ENCODE measurements around the gene DCTPP1.
"Not testable (repeated sequence)": the region's sequence is repeated elsewhere in the genome, so short reads cannot be mapped to it uniquely, and the experiment has no call there.

DNA sequence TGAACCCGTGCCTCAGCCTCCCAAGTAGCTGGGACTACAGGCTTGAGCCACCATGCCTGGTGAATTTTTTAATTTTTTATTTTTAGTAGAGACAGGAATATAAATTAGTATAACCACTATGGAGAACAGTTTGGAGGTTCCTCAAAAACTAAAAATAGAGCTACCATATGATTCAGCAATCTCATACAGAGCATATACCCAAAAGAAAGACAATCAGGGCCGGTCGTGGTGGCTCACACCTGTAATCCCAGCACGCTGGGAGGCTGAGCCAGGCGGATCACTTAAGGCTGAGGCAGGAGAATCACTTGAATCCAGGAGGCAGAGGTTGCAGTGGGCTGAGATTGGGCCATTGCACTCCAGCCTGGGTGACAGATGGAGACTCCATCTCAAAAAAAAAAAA is 31.6 kb upstream of the DCTPP1 start:
- TF ChIP-seq, protein P1, sequence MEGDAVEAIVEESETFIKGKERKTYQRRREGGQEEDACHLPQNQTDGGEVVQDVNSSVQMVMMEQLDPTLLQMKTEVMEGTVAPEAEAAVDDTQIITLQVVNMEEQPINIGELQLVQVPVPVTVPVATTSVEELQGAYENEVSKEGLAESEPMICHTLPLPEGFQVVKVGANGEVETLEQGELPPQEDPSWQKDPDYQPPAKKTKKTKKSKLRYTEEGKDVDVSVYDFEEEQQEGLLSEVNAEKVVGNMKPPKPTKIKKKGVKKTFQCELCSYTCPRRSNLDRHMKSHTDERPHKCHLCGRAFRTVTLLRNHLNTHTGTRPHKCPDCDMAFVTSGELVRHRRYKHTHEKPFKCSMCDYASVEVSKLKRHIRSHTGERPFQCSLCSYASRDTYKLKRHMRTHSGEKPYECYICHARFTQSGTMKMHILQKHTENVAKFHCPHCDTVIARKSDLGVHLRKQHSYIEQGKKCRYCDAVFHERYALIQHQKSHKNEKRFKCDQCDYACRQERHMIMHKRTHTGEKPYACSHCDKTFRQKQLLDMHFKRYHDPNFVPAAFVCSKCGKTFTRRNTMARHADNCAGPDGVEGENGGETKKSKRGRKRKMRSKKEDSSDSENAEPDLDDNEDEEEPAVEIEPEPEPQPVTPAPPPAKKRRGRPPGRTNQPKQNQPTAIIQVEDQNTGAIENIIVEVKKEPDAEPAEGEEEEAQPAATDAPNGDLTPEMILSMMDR (conservative IDR thresholded peaks at IDR 0.05 in 1 of 2, IDR thresholded peaks at IDR 0.05 in 1 of 2; ENCODE audit: extremely low read depth in 1 of 2, insufficient read depth in 1 of 2, low read depth in 1 of 2, low read length in 2 of 2) = not testable (repeated sequence)
- TF ChIP-seq EZH2 (IDR thresholded peaks at IDR 0.05; ENCODE audit: borderline replicate concordance, low read length) = not testable (repeated sequence)
